Karpas-422 (cell line): ENCODE results near the gene SMAP2. TPM values are rescaled to one million over a fixed set of nuclear protein-coding genes. Genes with fewer than 3 reads are reported as not detected.
"Not testable (repeated sequence)": the region's sequence is repeated elsewhere in the genome, so short reads cannot be mapped to it uniquely, and the experiment has no call there.

ENCODE experiments used
- DNase-seq: peaks from one replicate; pipeline ENCODE4 v3.0.0-alpha.2; 2015
- H2AFZ ChIP-seq: fragments of 200-600 bp; sonication (generic); 2 replicates; pipeline ENCODE4 v1.6.1; 2014; ENCODE audit warnings: antibody characterized with exemption, low read length, mixed read lengths
- H3K27ac ChIP-seq: fragments of 200-600 bp; sonication (generic); 2 replicates; pipeline ENCODE4 v1.5.1; 2014; ENCODE audit warnings: mild to moderate bottlenecking, low read length, moderate library complexity
- H3K27me3 ChIP-seq: fragments of 200-600 bp; sonication (generic); 2 replicates; pipeline ENCODE4 v1.6.1; 2014; ENCODE audit warnings: low read length, mixed read lengths
- H3K36me3 ChIP-seq: fragments of 200-600 bp; sonication (generic); 2 replicates; pipeline ENCODE4 v1.6.1; 2014; ENCODE audit warnings: low read length, mixed read lengths; ENCODE audit not compliant: insufficient read depth
- H3K4me1 ChIP-seq: fragments of 200-600 bp; sonication (generic); 2 replicates; pipeline ENCODE4 v1.6.1; 2014; ENCODE audit warnings: mild to moderate bottlenecking, low read length, mixed read lengths
- H3K4me2 ChIP-seq: fragments of 200-600 bp; sonication (generic); 2 replicates; pipeline ENCODE4 v1.6.1; 2014; ENCODE audit warnings: low read length, low read depth, mild to moderate bottlenecking; ENCODE audit not compliant: poor library complexity, severe bottlenecking
- H3K4me3 ChIP-seq: fragments of 200-600 bp; sonication (generic); 2 replicates; pipeline ENCODE4 v1.5.1; 2014; ENCODE audit warnings: mild to moderate bottlenecking, antibody characterized with exemption, low read length, mixed read lengths
- H3K79me2 ChIP-seq: fragments of 200-600 bp; sonication (generic); 2 replicates; pipeline ENCODE4 v1.6.1; 2014; ENCODE audit warnings: mild to moderate bottlenecking, low read length, mixed read lengths
- H3K9ac ChIP-seq: fragments of 200-600 bp; sonication (generic); 2 replicates; pipeline ENCODE4 v1.6.0; 2014; ENCODE audit warnings: low read length
- H3K9me2 ChIP-seq: fragments of 200-600 bp; sonication (generic), shearing (Covaris generic); replicated peaks from 2 replicates; pipeline ENCODE4 v1.6.0; 2014; ENCODE audit warnings: mild to moderate bottlenecking, low read length, moderate library complexity; ENCODE audit not compliant: insufficient read depth
- H3K9me3 ChIP-seq: fragments of 300-700, 200-600 bp; sonication (generic); 2 replicates; pipeline ENCODE4 v1.6.1; 2014; ENCODE audit warnings: low read length, mixed read lengths
- H4K20me1 ChIP-seq: fragments of 200-600 bp; sonication (generic); 2 replicates; pipeline ENCODE4 v1.6.1; 2014; ENCODE audit warnings: mild to moderate bottlenecking, antibody characterized with exemption, low read length, low read depth; ENCODE audit not compliant: insufficient read depth
- total RNA-seq: library from RNA; depleted of rRNA; stranded (reverse); fragments of >200 nt; shearing (Covaris generic); gene quantifications from 2 replicates; pipeline ENCODE4 v1.2.3, GENCODE V29; 2014; ENCODE audit warnings: low replicate concordance; rRNA removed

Gene SMAP2
- 33.6 and 37.5 TPM in 2 replicates for total RNA-seq

- peaks cover 22% of the 10 kb centered on the region for H3K79me2 ChIP-seq
- H3K27me3 ChIP-seq = no peaks in the 10 kb centered on the region
- peak; percentile 98 for DNase-seq
- H3K9me3 ChIP-seq = no peaks in the 10 kb centered on the region
- H3K9ac ChIP-seq = peak within 1 kb of the TSS; percentile 83
- H3K36me3 ChIP-seq = peaks cover 5% of the 10 kb centered on the region; the same call in 1 of the 2 replicates
- H4K20me1 ChIP-seq = peaks cover 15% of the 10 kb centered on the region
- H3K27ac ChIP-seq = peak within 1 kb of the TSS; percentile 10; the same call in 1 of the 2 replicates
- peak within 1 kb of the TSS; percentile 89 for H3K4me3 ChIP-seq
- peak within 1 kb of the TSS; percentile 78 for H3K4me2 ChIP-seq
- no peaks in the 10 kb centered on the region for H3K9me2 ChIP-seq
- H2AFZ ChIP-seq = peak within 1 kb of the TSS; percentile 94
- H3K4me1 ChIP-seq = peaks cover 19% of the 10 kb centered on the region
Observed at GRCh38 chr1:40373323-40374283, at the start of gene SMAP2. SMAP2 (plus strand) TSS chr1:40373727; CDS start chr1:40374121, 394 bp downstream.

GRCh38 chr1:40331403-40331802 is 42.1 kb upstream of the SMAP2 start:
- DNase-seq = not testable (repeated sequence)

GRCh38 chr1:40332695-40333094 is 40.8 kb upstream of the SMAP2 start:
- H3K36me3 ChIP-seq = no peaks in the 10 kb centered on the region
- no peaks in the 10 kb centered on the region for H3K9me3 ChIP-seq
- H2AFZ ChIP-seq = no peak overlapping the region

More at GRCh38 chr1:40331403-40331802, 42.1 kb upstream of the SMAP2 start:
- H4K20me1 ChIP-seq, H3K9me3 ChIP-seq, H3K9me2 ChIP-seq, H3K9ac ChIP-seq, H3K4me2 ChIP-seq, H3K27me3 ChIP-seq, H3K36me3 ChIP-seq, H3K79me2 ChIP-seq, H3K27ac ChIP-seq, H2AFZ ChIP-seq, H3K4me1 ChIP-seq, H3K4me3 ChIP-seq: not testable (repeated sequence)

GRCh38 chr1:40337443-40337842 is 36.1 kb upstream of the SMAP2 start:
- Histone ChIP-seq H3K79me2 (no peaks in the 10 kb centered on the region), H3K4me1 (peaks cover 20% of the 10 kb centered on the region), H3K27me3 (no peaks in the 10 kb centered on the region), H2AFZ (no peak overlapping the region), H3K36me3 (no peaks in the 10 kb centered on the region), H3K4me3 (no peak overlapping the region), H3K9ac (no peak overlapping the region), H3K27ac (no peak overlapping the region), H3K9me2 (no peaks in the 10 kb centered on the region), H3K4me2 (no peak overlapping the region), H4K20me1 (no peaks in the 10 kb centered on the region), H3K9me3 (no peaks in the 10 kb centered on the region)
- DNase-seq = peak; percentile 35

More at GRCh38 chr1:40332695-40333094, 40.8 kb upstream of the SMAP2 start:
- Histone ChIP-seq H3K27ac (no peak overlapping the region), H3K4me1 (no peaks in the 10 kb centered on the region), H4K20me1 (no peaks in the 10 kb centered on the region), H3K79me2 (no peaks in the 10 kb centered on the region), H3K4me3 (no peak overlapping the region), H3K4me2 (no peak overlapping the region), H3K27me3 (no peaks in the 10 kb centered on the region), H3K9ac (no peak overlapping the region), H3K9me2 (no peaks in the 10 kb centered on the region)
- DNase-seq = no peak

GRCh38 chr1:40338745-40339419 is 34.6 kb upstream of the SMAP2 start:
- H3K36me3 ChIP-seq = no peaks in the 10 kb centered on the region
- no peaks in the 10 kb centered on the region for H3K9me3 ChIP-seq
- peak; percentile 95 for DNase-seq
- H3K9ac ChIP-seq = no peak overlapping the region
- peak overlapping the region; percentile 70; the same call in 1 of the 2 replicates for H2AFZ ChIP-seq
- no peak overlapping the region for H3K4me3 ChIP-seq
- H3K4me2 ChIP-seq = peak overlapping the region; percentile 10
- H3K27ac ChIP-seq = no peak overlapping the region
- no peaks in the 10 kb centered on the region for H4K20me1 ChIP-seq
- no peaks in the 10 kb centered on the region for H3K9me2 ChIP-seq
- no peaks in the 10 kb centered on the region for H3K27me3 ChIP-seq
- H3K4me1 ChIP-seq = peaks cover 20% of the 10 kb centered on the region
- H3K79me2 ChIP-seq = no peaks in the 10 kb centered on the region

GRCh38 chr1:40339420-40340323 is 33.9 kb upstream of the SMAP2 start:
- Histone ChIP-seq H3K36me3 (no peaks in the 10 kb centered on the region), H3K9me2 (no peaks in the 10 kb centered on the region), H3K9me3 (no peaks in the 10 kb centered on the region), H3K4me2 (no peak overlapping the region), H3K27me3 (no peaks in the 10 kb centered on the region), H3K27ac (no peak overlapping the region), H3K4me3 (no peak overlapping the region), H3K79me2 (no peaks in the 10 kb centered on the region), H3K9ac (no peak overlapping the region), H4K20me1 (no peaks in the 10 kb centered on the region), H3K4me1 (peaks cover 27% of the 10 kb centered on the region), H2AFZ (no peak overlapping the region)
- DNase-seq = peak; percentile 36

GRCh38 chr1:40341491-40342380 is 31.8 kb upstream of the SMAP2 start:
- Histone ChIP-seq H3K27me3 (no peaks in the 10 kb centered on the region), H4K20me1 (no peaks in the 10 kb centered on the region), H3K9ac (no peak overlapping the region; the same call in 1 of the 2 replicates), H3K4me1 (peaks cover 30% of the 10 kb centered on the region), H3K4me3 (no peak overlapping the region), H3K9me3 (no peaks in the 10 kb centered on the region), H3K27ac (no peak overlapping the region), H3K79me2 (no peaks in the 10 kb centered on the region), H3K4me2 (peak overlapping the region; percentile 39), H3K9me2 (no peaks in the 10 kb centered on the region), H3K36me3 (no peaks in the 10 kb centered on the region), H2AFZ (peak overlapping the region; percentile 67; the same call in 1 of the 2 replicates)
- DNase-seq = peak; percentile 67
